ENCODE results near the gene FBRS. TPM values are rescaled to one million over a fixed set of nuclear protein-coding genes. Genes with fewer than 3 reads are reported as not detected.

FBRS gene
- total RNA-seq, 2 donors from 2014 or later, result 16.5 to 26.3 TPM

GRCh38 chr16:30659507-30660423 is 1.5 kb downstream of the FBRS start:
- peak overlapping the region; percentile 92 to 94 for H3K4me3 ChIP-seq
- no peaks in the 10 kb centered on the region for H3K9me3 ChIP-seq
- peak overlapping the region; percentile 95 to 99 for H3K27ac ChIP-seq
- no peak for TF ChIP-seq CTCF (IDR thresholded peaks at IDR 0.05)
- no peaks in the 10 kb centered on the region for H3K27me3 ChIP-seq
- peaks cover 0 to 58% of the 10 kb centered on the region in 2 donors for H3K4me1 ChIP-seq
- H3K36me3 ChIP-seq, result peaks cover 49% of the 10 kb centered on the region
- DNase-seq (ENCODE audit: low spot score), result no peak

GRCh38 chr16:30660424-30661261 is 2.4 kb downstream of the FBRS start:
- no peak for TF ChIP-seq CTCF (IDR thresholded peaks at IDR 0.05)
- DNase-seq (ENCODE audit: low spot score), result no peak
- Histone ChIP-seq H3K9me3 (no peaks in the 10 kb centered on the region), H3K36me3 (peaks cover 49% of the 10 kb centered on the region), H3K4me3 (peak overlapping the region; percentile 92 to 94), H3K4me1 (peaks cover 0 to 59% of the 10 kb centered on the region in 2 donors), H3K27ac (peak overlapping the region; percentile 95 to 99), H3K27me3 (no peaks in the 10 kb centered on the region)

GRCh38 chr16:30662449-30662848 is 4.2 kb downstream of the FBRS start:
- peaks cover 56% of the 10 kb centered on the region for H3K36me3 ChIP-seq
- peaks cover 0 to 50% of the 10 kb centered on the region in 2 donors for H3K4me1 ChIP-seq

GRCh38 chr16:30663038-30663437 is 4.8 kb downstream of the FBRS start:
- DNase-seq (ENCODE audit: low spot score), result no peak
- Histone ChIP-seq H3K27ac (no peak overlapping the region), H3K27me3 (no peaks in the 10 kb centered on the region), H3K4me1 (peaks cover 0 to 48% of the 10 kb centered on the region in 2 donors), H3K4me3 (no peak overlapping the region), H3K9me3 (no peaks in the 10 kb centered on the region), H3K36me3 (peaks cover 62% of the 10 kb centered on the region)
- no peak for TF ChIP-seq CTCF (IDR thresholded peaks at IDR 0.05)

More at GRCh38 chr16:30662449-30662848, 4.2 kb downstream of the FBRS start:
- TF ChIP-seq CTCF (IDR thresholded peaks at IDR 0.05), result no peak
- Histone ChIP-seq H3K27ac (no peak overlapping the region), H3K4me3 (no peak overlapping the region), H3K27me3 (no peaks in the 10 kb centered on the region), H3K9me3 (no peaks in the 10 kb centered on the region)
- DNase-seq (ENCODE audit: low spot score), result no peak

- no peak overlapping the region for H3K4me3 ChIP-seq
- peaks cover 70% of the 10 kb centered on the region for H3K36me3 ChIP-seq
- H3K27ac ChIP-seq, result no peak overlapping the region
- no peak for DNase-seq (ENCODE audit: low spot score)
- no peaks in the 10 kb centered on the region for H3K9me3 ChIP-seq
- H3K27me3 ChIP-seq, result no peaks in the 10 kb centered on the region
- peaks cover 0 to 48% of the 10 kb centered on the region in 2 donors for H3K4me1 ChIP-seq
- no peak for TF ChIP-seq CTCF (IDR thresholded peaks at IDR 0.05)
These were observed 5.6 kb downstream of the FBRS start for GRCh38 chr16:30663820-30664219.
